Common myeloid progenitor, CD34-positive (primary cell): ENCODE results near the gene SPSB4.

Experiments
- CTCF ChIA-PET: fragments of 350-600 bp; sonication (Branson Sonifier 250); formaldehyde crosslinking; loops from one replicate; lab custom pipeline; 2021; ENCODE audit warnings: antibody characterized with exemption; lab: Charles Lee
- POLR2A ChIA-PET: fragments of 350-600 bp; sonication (Branson Sonifier 250); formaldehyde crosslinking; loops from one replicate; lab custom pipeline; 2021; ENCODE audit warnings: antibody characterized with exemption; lab: Charles Lee
- DNase-seq, 3 donors: peaks; one replicate each; pipeline versions ENCODE4 v3.0.0 to v3.0.0-alpha.2; 2013
- H3K27ac ChIP-seq, 2 experiments: 1 replicate in 1 of 2; 2 replicates in 1 of 2; pipeline ENCODE4 v1.7.0; 2013; ENCODE audit warnings: inconsistent platforms in 2 of 2, low read length in 2 of 2, mild to moderate bottlenecking in 2 of 2, low read depth in 1 of 2, moderate library complexity in 1 of 2; ENCODE audit not compliant: severe bottlenecking in 2 of 2, insufficient read depth in 1 of 2, poor library complexity in 1 of 2
- H3K27me3 ChIP-seq, 5 experiments: replicated peaks in 2 of 5; 1 replicate in 3 of 5; 2 replicates in 2 of 5; pipeline versions ENCODE4 v1.6.1 to v1.7.0; 2013; ENCODE audit warnings: low read length in 4 of 5, mild to moderate bottlenecking in 2 of 5, moderate library complexity in 2 of 5, inconsistent platforms in 1 of 5; ENCODE audit not compliant: insufficient read depth in 5 of 5, control insufficient read depth in 4 of 5
- H3K36me3 ChIP-seq, 4 experiments: 1 replicate in 2 of 4; 2 replicates in 2 of 4; pipeline versions ENCODE4 v1.6.1 to v1.7.0; 2013; ENCODE audit warnings: low read length in 3 of 4, control low read depth in 1 of 4, mild to moderate bottlenecking in 1 of 4; ENCODE audit not compliant: control insufficient read depth in 4 of 4, insufficient read depth in 4 of 4
- H3K4me1 ChIP-seq, 4 experiments: 1 replicate in 3 of 4; 2 replicates in 1 of 4; pipeline versions ENCODE4 v1.6.1 to v1.7.1; 2013; ENCODE audit warnings: low read length in 3 of 4, mild to moderate bottlenecking in 3 of 4, control low read depth in 1 of 4, inconsistent platforms in 1 of 4, moderate library complexity in 1 of 4; ENCODE audit not compliant: control insufficient read depth in 4 of 4, insufficient read depth in 4 of 4; ENCODE audit errors: control extremely low read depth in 1 of 4
- H3K4me3 ChIP-seq, 7 experiments: 1 replicate in 4 of 7; 2 replicates in 3 of 7; pipeline versions ENCODE4 v1.5.1 to v1.7.0; 2013; ENCODE audit warnings: mild to moderate bottlenecking in 7 of 7, low read length in 6 of 7, moderate library complexity in 6 of 7, inconsistent platforms in 2 of 7, low read depth in 2 of 7, control low read depth in 1 of 7; ENCODE audit not compliant: insufficient read depth in 4 of 7, control insufficient read depth in 1 of 7; ENCODE audit errors: extremely low read depth in 1 of 7
- H3K9me3 ChIP-seq, 5 experiments: 1 replicate in 4 of 5; 2 replicates in 1 of 5; pipeline versions ENCODE4 v1.6.1 to v1.7.1; 2013; ENCODE audit warnings: low read length in 4 of 5, mild to moderate bottlenecking in 2 of 5, inconsistent platforms in 1 of 5, low read depth in 1 of 5, moderate library complexity in 1 of 5; ENCODE audit not compliant: control insufficient read depth in 4 of 5, insufficient read depth in 2 of 5; ENCODE audit errors: control extremely low read depth in 1 of 5
- WGBS: methylation state at CpG from one replicate; pipeline ENCODE4 v1.1.5; 2013; ENCODE audit not compliant: insufficient coverage; 5-methylcytosine and 5-hydroxymethylcytosine counted together

Gene SPSB4

GRCh38 chr3:141065841-141066805 lies 15.0 kb downstream of the SPSB4 start:
- H3K36me3 ChIP-seq, result no peaks in the 10 kb centered on the region
- 97% methylated on average over 70 of the region's 81 CpGs for WGBS
- H3K27ac ChIP-seq, result no peak overlapping the region
- peaks cover 0 to 14% (median 6%) of the 10 kb centered on the region in 4 experiments for H3K4me1 ChIP-seq
- no peak for DNase-seq
- CTCF ChIA-PET, result interaction anchor here (1.3 kb wide), 2 partner anchors 10 to 126 kb away, joined by 3 to 4 read pairs; no protein-coding TSS in a partner anchor
- H3K27me3 ChIP-seq, result no peaks in the 10 kb centered on the region
- POLR2A ChIA-PET, result no interaction called here
- H3K9me3 ChIP-seq, result peaks cover 0 to 6% (median 0%) of the 10 kb centered on the region in 5 experiments
- H3K4me3 ChIP-seq, result no peak overlapping the region

GRCh38 chr3:141067206-141067974 lies 16.2 kb downstream of the SPSB4 start:
- Histone ChIP-seq H3K4me3 (no peak overlapping the region), H3K9me3 (peaks cover 0 to 6% (median 0%) of the 10 kb centered on the region in 5 experiments), H3K27ac (no peak overlapping the region), H3K36me3 (no peaks in the 10 kb centered on the region), H3K4me1 (peaks cover 0 to 14% (median 6%) of the 10 kb centered on the region in 4 experiments), H3K27me3 (no peaks in the 10 kb centered on the region)
- WGBS, result 92% methylated on average over 7 of the region's 8 CpGs
- no peak for DNase-seq
- POLR2A ChIA-PET, result no interaction called here
- CTCF ChIA-PET, result interaction anchor here (1.1 to 1.3 kb wide), 3 partner anchors 8 to 124 kb away, joined by 3 to 4 read pairs (median 4); partner anchors contain the start of gene SPSB4

- DNase-seq, result no peak
- no CpG with 5 or more reads among the region's 1 CpG for WGBS
- no peaks in the 10 kb centered on the region for H3K4me1 ChIP-seq
- POLR2A ChIA-PET, result no interaction called here
- H3K9me3 ChIP-seq, result peaks cover 0 to 6% (median 0%) of the 10 kb centered on the region in 5 experiments
- H3K27me3 ChIP-seq, result no peaks in the 10 kb centered on the region
- CTCF ChIA-PET, result interaction anchor here (0.6 kb wide), 1 partner anchor 25 kb away, joined by 3 read pairs; no protein-coding TSS in a partner anchor
- H3K4me3 ChIP-seq, result no peak overlapping the region
- H3K27ac ChIP-seq, result no peak overlapping the region
- H3K36me3 ChIP-seq, result no peaks in the 10 kb centered on the region
These were observed 19.1 kb downstream of the SPSB4 start for GRCh38 chr3:141070229-141070628.

GRCh38 chr3:141070727-141071357 lies 19.7 kb downstream of the SPSB4 start:
- Histone ChIP-seq H3K27ac (no peak overlapping the region), H3K27me3 (no peaks in the 10 kb centered on the region), H3K9me3 (peaks cover 0 to 6% (median 0%) of the 10 kb centered on the region in 5 experiments), H3K4me1 (no peaks in the 10 kb centered on the region), H3K36me3 (no peaks in the 10 kb centered on the region), H3K4me3 (no peak overlapping the region)
- no peak for DNase-seq
- CTCF ChIA-PET, result interaction anchor here (1.1 to 1.2 kb wide), 2 partner anchors 9 to 241 kb away, joined by 3 to 4 read pairs; no protein-coding TSS in a partner anchor
- POLR2A ChIA-PET, result no interaction called here
- 98% methylated on average over 12 of the region's 13 CpGs for WGBS

GRCh38 chr3:141071681-141072260 lies 20.6 kb downstream of the SPSB4 start:
- Histone ChIP-seq H3K4me1 (peaks cover 0 to 9% (median 8%) of the 10 kb centered on the region in 4 experiments), H3K9me3 (no peaks in the 10 kb centered on the region), H3K36me3 (no peaks in the 10 kb centered on the region), H3K27me3 (no peaks in the 10 kb centered on the region), H3K27ac (no peak overlapping the region), H3K4me3 (no peak overlapping the region)
- DNase-seq, result no peak
- POLR2A ChIA-PET, result no interaction called here
- CTCF ChIA-PET, result interaction anchor here (1.1 to 1.2 kb wide), 2 partner anchors 10 to 240 kb away, joined by 3 to 4 read pairs; no protein-coding TSS in a partner anchor
- 96% methylated on average over 11 of the region's 12 CpGs for WGBS

- Histone ChIP-seq H3K36me3 (no peaks in the 10 kb centered on the region), H3K27ac (no peak overlapping the region), H3K27me3 (no peaks in the 10 kb centered on the region), H3K4me3 (no peak overlapping the region), H3K4me1 (peaks cover 0 to 17% (median 15%) of the 10 kb centered on the region in 4 experiments), H3K9me3 (no peaks in the 10 kb centered on the region)
- ChIA-PET POLR2A (no interaction called here), CTCF (no interaction called here)
- WGBS, result 90% methylated on average over 3 of the region's 5 CpGs
- no peak for DNase-seq
These were observed 21.8 kb downstream of the SPSB4 start for GRCh38 chr3:141072950-141073349.
